Mesodermal cell (in vitro differentiated cells): ENCODE data around the gene KREMEN2.
A peak's percentile ranks its signal among the peaks of the same experiment; 100 is the strongest.

Source experiments
- H3K27ac ChIP-seq: 2 replicates; pipeline ENCODE4 v1.7.0; 2013; ENCODE audit warnings: mild to moderate bottlenecking, low read depth, low read length, moderate library complexity; ENCODE audit not compliant: severe bottlenecking
- H3K36me3 ChIP-seq: 2 replicates; pipeline ENCODE4 v1.7.1; 2013; ENCODE audit warnings: mild to moderate bottlenecking, low read length, moderate library complexity; ENCODE audit not compliant: control insufficient read depth, insufficient read depth
- H3K4me1 ChIP-seq: one replicate; pipeline ENCODE4 v1.7.1; 2013; ENCODE audit warnings: mild to moderate bottlenecking, low read length; ENCODE audit not compliant: insufficient read depth, control insufficient read depth, poor library complexity, severe bottlenecking
- H3K4me3 ChIP-seq: 2 replicates; pipeline ENCODE4 v1.7.0; 2013; ENCODE audit warnings: low read length, control low read depth, mild to moderate bottlenecking; ENCODE audit not compliant: insufficient read depth, poor library complexity, severe bottlenecking; ENCODE audit errors: extremely low read depth
- H3K9me3 ChIP-seq: 2 replicates; pipeline ENCODE4 v1.7.1; 2013; ENCODE audit warnings: mild to moderate bottlenecking, low read length, moderate library complexity; ENCODE audit not compliant: control insufficient read depth
- WGBS, 2 experiments: methylation state at CpG; one replicate each; pipeline ENCODE4 v1.1.5; 2013; ENCODE audit warnings: missing lambda C conversion rate in 2 of 2; ENCODE audit not compliant: insufficient coverage in 2 of 2; 5-methylcytosine and 5-hydroxymethylcytosine counted together

The KREMEN2 gene

DNA sequence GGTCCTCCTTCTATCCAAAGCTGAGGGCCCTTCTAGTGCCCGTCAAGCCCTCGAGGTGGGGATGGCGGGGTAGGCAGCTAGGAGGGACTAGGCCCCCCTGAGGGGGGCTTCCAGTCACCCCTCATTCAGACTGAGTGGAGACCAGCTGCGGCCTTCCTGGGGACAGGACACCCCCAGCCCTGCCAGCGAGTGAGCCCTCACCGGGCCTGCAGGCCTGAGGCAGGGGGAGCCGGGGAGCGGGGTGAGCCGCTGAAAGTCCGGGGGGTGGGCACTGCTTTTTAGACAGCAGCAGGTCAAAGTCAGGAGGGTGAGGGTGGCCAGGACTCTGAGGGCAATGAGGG, 8.7 kb upstream of the KREMEN2 start:
- Histone ChIP-seq H3K36me3 (no peaks in the 10 kb centered on the region), H3K4me3 (no peak overlapping the region), H3K27ac (no peak overlapping the region), H3K4me1 (peaks cover 10% of the 10 kb centered on the region), H3K9me3 (no peaks in the 10 kb centered on the region)
- WGBS, 2 experiments = 90 to 100% methylated on average over 2 to 10 of the region's 10 CpGs

GRCh38 chr16:2955779-2956578, 8.1 kb upstream of the KREMEN2 start:
- H3K4me3 ChIP-seq = no peak overlapping the region
- H3K4me1 ChIP-seq = peaks cover 10% of the 10 kb centered on the region
- no peaks in the 10 kb centered on the region for H3K36me3 ChIP-seq
- no peak overlapping the region for H3K27ac ChIP-seq
- H3K9me3 ChIP-seq = no peaks in the 10 kb centered on the region
- 73 to 77% methylated on average over 15 to 19 of the region's 21 CpGs for WGBS, 2 experiments

- H3K36me3 ChIP-seq = no peaks in the 10 kb centered on the region
- H3K4me3 ChIP-seq = no peak overlapping the region
- H3K9me3 ChIP-seq = no peaks in the 10 kb centered on the region
- 87 to 90% methylated on average over 6 to 9 of the region's 11 CpGs for WGBS, 2 experiments
- H3K4me1 ChIP-seq = peaks cover 10% of the 10 kb centered on the region
- no peak overlapping the region for H3K27ac ChIP-seq
Measured at GRCh38 chr16:2956579-2956956, 7.5 kb upstream of the KREMEN2 start.

- peaks cover 13% of the 10 kb centered on the region for H3K4me1 ChIP-seq
- WGBS, 2 experiments = 84 to 89% methylated on average over 6 to 7 of the region's 10 CpGs
Measured at GRCh38 chr16:2959206-2959605, 4.9 kb upstream of the KREMEN2 start.

GRCh38 chr16:2960183-2961010, 3.7 kb upstream of the KREMEN2 start:
- 88 to 92% methylated on average over 15 to 17 of the region's 17 CpGs for WGBS, 2 experiments
- no peaks in the 10 kb centered on the region for H3K36me3 ChIP-seq
- no peaks in the 10 kb centered on the region for H3K9me3 ChIP-seq
- peaks cover 13% of the 10 kb centered on the region for H3K4me1 ChIP-seq
- H3K4me3 ChIP-seq = no peak overlapping the region
- no peak overlapping the region for H3K27ac ChIP-seq

More at GRCh38 chr16:2959206-2959605, 4.9 kb upstream of the KREMEN2 start:
- no peaks in the 10 kb centered on the region for H3K9me3 ChIP-seq
- H3K36me3 ChIP-seq = no peaks in the 10 kb centered on the region
- no peak overlapping the region for H3K4me3 ChIP-seq
- H3K27ac ChIP-seq = no peak overlapping the region

- Histone ChIP-seq H3K4me1 (peaks cover 3% of the 10 kb centered on the region), H3K36me3 (no peaks in the 10 kb centered on the region), H3K9me3 (no peaks in the 10 kb centered on the region), H3K4me3 (no peak overlapping the region), H3K27ac (no peak overlapping the region)
- 55 to 65% methylated on average over 17 to 19 of the region's 28 CpGs for WGBS, 2 experiments
Measured at GRCh38 chr16:2962334-2963073, 1.6 kb upstream of the KREMEN2 start.

GRCh38 chr16:2963074-2963722, 877 bp upstream of the KREMEN2 start:
- Histone ChIP-seq H3K4me1 (peaks cover 3% of the 10 kb centered on the region), H3K36me3 (no peaks in the 10 kb centered on the region), H3K9me3 (no peaks in the 10 kb centered on the region), H3K27ac (no peak overlapping the region), H3K4me3 (peak overlapping the region; percentile 39)
- 0 to 3% methylated on average over 11 of the region's 40 CpGs for WGBS, 2 experiments

DNA sequence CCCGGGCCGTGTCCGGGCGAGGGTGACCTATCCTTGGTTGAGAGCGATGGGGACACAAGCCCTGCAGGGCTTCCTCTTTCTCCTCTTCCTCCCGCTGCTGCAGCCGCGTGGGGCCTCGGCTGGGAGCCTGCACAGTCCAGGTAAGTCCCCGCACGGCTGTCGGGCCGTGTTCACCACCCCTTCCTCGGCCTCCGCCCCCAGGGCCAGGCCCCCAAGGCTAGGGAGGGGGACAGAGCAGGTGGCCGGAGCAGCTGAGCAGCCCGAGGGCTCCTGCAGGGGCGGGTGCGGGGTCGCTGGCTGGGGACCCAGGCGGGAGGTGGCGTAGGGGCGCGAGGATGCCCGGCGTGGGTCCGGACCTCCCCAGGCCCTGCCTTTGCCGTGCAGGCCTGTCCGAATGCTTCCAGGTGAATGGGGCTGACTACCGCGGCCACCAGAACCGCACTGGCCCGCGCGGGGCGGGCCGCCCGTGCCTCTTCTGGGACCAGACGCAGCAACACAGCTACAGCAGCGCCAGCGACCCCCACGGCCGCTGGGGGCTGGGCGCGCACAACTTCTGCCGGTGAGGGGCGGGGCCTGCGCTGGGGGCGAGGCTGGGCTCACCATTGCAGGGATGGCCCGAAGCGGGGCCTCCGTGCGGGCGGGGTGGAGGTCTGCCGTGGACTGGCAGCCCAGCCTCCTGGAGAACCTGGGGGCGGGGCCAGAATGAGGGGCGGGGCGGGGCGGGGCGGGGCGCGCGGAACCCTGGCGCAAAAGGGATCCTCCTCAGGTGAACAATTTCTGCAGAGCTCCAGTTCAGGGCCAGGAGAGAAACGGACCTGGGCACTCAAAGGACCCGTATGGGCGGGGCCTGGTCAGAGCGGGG, 631 bp downstream of the KREMEN2 start:
- no peak overlapping the region for H3K27ac ChIP-seq
- WGBS, 2 experiments = 1% methylated on average over 43 to 67 of the region's 68 CpGs
- H3K4me1 ChIP-seq = peaks cover 3% of the 10 kb centered on the region
- H3K9me3 ChIP-seq = no peaks in the 10 kb centered on the region
- H3K4me3 ChIP-seq = peak overlapping the region; percentile 39
- H3K36me3 ChIP-seq = no peaks in the 10 kb centered on the region

GRCh38 chr16:2966043-2966807, 2.1 kb downstream of the KREMEN2 start:
- Histone ChIP-seq H3K4me1 (peaks cover 3% of the 10 kb centered on the region), H3K27ac (no peak overlapping the region), H3K4me3 (no peak overlapping the region), H3K9me3 (no peaks in the 10 kb centered on the region), H3K36me3 (no peaks in the 10 kb centered on the region)
- 93 to 99% methylated on average over 28 to 29 of the region's 39 CpGs for WGBS, 2 experiments
